ENCODE measurements around the gene POLR2H. TPM values are rescaled to one million over a fixed set of nuclear protein-coding genes. Genes with fewer than 3 reads are reported as not detected.

Gene POLR2H
- total RNA-seq, 1 donor from 2014 or later, result 48.1 TPM

- Mint-ChIP-seq H3K27ac (ENCODE audit: unreplicated experiment) (peak overlapping the region; percentile 22), H3K9me3 (ENCODE audit: unreplicated experiment) (peaks cover 14% of the 10 kb centered on the region), H3K4me1 (ENCODE audit: low read depth, unreplicated experiment) (no peaks in the 10 kb centered on the region), H3K27me3 (ENCODE audit: unreplicated experiment) (peaks cover 4% of the 10 kb centered on the region), H3K36me3 (ENCODE audit: unreplicated experiment) (no peaks in the 10 kb centered on the region), H3K4me3 (ENCODE audit: unreplicated experiment) (no peak overlapping the region)
- no peak for DNase-seq
- TF ChIP-seq CTCF (IDR thresholded peaks at IDR 0.05; ENCODE audit: partially characterized antibody, unreplicated experiment), result no peak
Measured at GRCh38 chr3:184328516-184328915, 33.0 kb upstream of the POLR2H start.

GRCh38 chr3:184332370-184333090, 29.0 kb upstream of the POLR2H start:
- no peak for TF ChIP-seq CTCF (IDR thresholded peaks at IDR 0.05; ENCODE audit: partially characterized antibody, unreplicated experiment)
- Mint-ChIP-seq H3K36me3 (ENCODE audit: unreplicated experiment) (no peaks in the 10 kb centered on the region), H3K4me1 (ENCODE audit: low read depth, unreplicated experiment) (peaks cover 12% of the 10 kb centered on the region), H3K4me3 (ENCODE audit: unreplicated experiment) (no peak overlapping the region), H3K27me3 (ENCODE audit: unreplicated experiment) (peaks cover 14% of the 10 kb centered on the region), H3K9me3 (ENCODE audit: unreplicated experiment) (peaks cover 20% of the 10 kb centered on the region), H3K27ac (ENCODE audit: unreplicated experiment) (peak overlapping the region; percentile 60)
- DNase-seq, result no peak

- H3K9me3 Mint-ChIP-seq (ENCODE audit: unreplicated experiment), result peaks cover 20% of the 10 kb centered on the region
- H3K4me1 Mint-ChIP-seq (ENCODE audit: low read depth, unreplicated experiment), result peaks cover 19% of the 10 kb centered on the region
- H3K27ac Mint-ChIP-seq (ENCODE audit: unreplicated experiment), result peak overlapping the region; percentile 60
- DNase-seq, result no peak
- TF ChIP-seq CTCF (IDR thresholded peaks at IDR 0.05; ENCODE audit: partially characterized antibody, unreplicated experiment), result no peak
- no peak overlapping the region for H3K4me3 Mint-ChIP-seq (ENCODE audit: unreplicated experiment)
- peaks cover 15% of the 10 kb centered on the region for H3K27me3 Mint-ChIP-seq (ENCODE audit: unreplicated experiment)
- no peaks in the 10 kb centered on the region for H3K36me3 Mint-ChIP-seq (ENCODE audit: unreplicated experiment)
Measured at GRCh38 chr3:184333190-184333589, 28.3 kb upstream of the POLR2H start.

- no peak for TF ChIP-seq CTCF (IDR thresholded peaks at IDR 0.05; ENCODE audit: partially characterized antibody, unreplicated experiment)
- peaks cover 13% of the 10 kb centered on the region for H3K27me3 Mint-ChIP-seq (ENCODE audit: unreplicated experiment)
- H3K9me3 Mint-ChIP-seq (ENCODE audit: unreplicated experiment), result peaks cover 18% of the 10 kb centered on the region
- H3K4me1 Mint-ChIP-seq (ENCODE audit: low read depth, unreplicated experiment), result peaks cover 21% of the 10 kb centered on the region
- H3K36me3 Mint-ChIP-seq (ENCODE audit: unreplicated experiment), result no peaks in the 10 kb centered on the region
- H3K27ac Mint-ChIP-seq (ENCODE audit: unreplicated experiment), result peak overlapping the region; percentile 60
- H3K4me3 Mint-ChIP-seq (ENCODE audit: unreplicated experiment), result no peak overlapping the region
- no peak for DNase-seq
Measured at GRCh38 chr3:184333700-184334099, 27.8 kb upstream of the POLR2H start.

- H3K4me1 Mint-ChIP-seq (ENCODE audit: low read depth, unreplicated experiment), result peaks cover 26% of the 10 kb centered on the region
- no peaks in the 10 kb centered on the region for H3K36me3 Mint-ChIP-seq (ENCODE audit: unreplicated experiment)
- H3K9me3 Mint-ChIP-seq (ENCODE audit: unreplicated experiment), result peaks cover 18% of the 10 kb centered on the region
- no peak for DNase-seq
- no peak for TF ChIP-seq CTCF (IDR thresholded peaks at IDR 0.05; ENCODE audit: partially characterized antibody, unreplicated experiment)
- peak overlapping the region; percentile 37 for H3K4me3 Mint-ChIP-seq (ENCODE audit: unreplicated experiment)
- H3K27ac Mint-ChIP-seq (ENCODE audit: unreplicated experiment), result peak overlapping the region; percentile 46
- peaks cover 16% of the 10 kb centered on the region for H3K27me3 Mint-ChIP-seq (ENCODE audit: unreplicated experiment)
Measured at GRCh38 chr3:184334470-184335158, 26.9 kb upstream of the POLR2H start.
